Calu3 (cell line): Measurements from ENCODE around the gene SUPT20H. TPM values are rescaled to one million over a fixed set of nuclear protein-coding genes. Genes with fewer than 3 reads are reported as not detected.

Experiments used
- BruUV-seq: library from RNA; stranded (reverse); fragments of 400-500 nt; replicated peaks from 2 replicates; lab custom pipeline; 2021; lab: Mats Ljungman, UMichigan
- CTCF ChIA-PET: fragments of 300-600 bp; sonication (Branson Sonifier 250); formaldehyde crosslinking; loops from one replicate; lab custom pipeline; 2022; ENCODE audit warnings: antibody characterized with exemption; lab: Charles Lee
- DNase-seq: peaks from one replicate; pipeline ENCODE4 v3.0.0; 2022
- H3K27ac Mint-ChIP-seq: one replicate; pipeline ENCODE4 v1.8.0; 2022; ENCODE audit warnings: mixed read lengths; ENCODE audit not compliant: unreplicated experiment
- H3K27me3 Mint-ChIP-seq: one replicate; pipeline ENCODE4 v1.8.0; 2022; ENCODE audit warnings: mixed read lengths; ENCODE audit not compliant: unreplicated experiment
- H3K36me3 Mint-ChIP-seq: one replicate; pipeline ENCODE4 v1.8.0; 2022; ENCODE audit warnings: mild to moderate bottlenecking, moderate library complexity, mixed read lengths; ENCODE audit not compliant: insufficient read depth, unreplicated experiment
- H3K4me1 Mint-ChIP-seq: one replicate; pipeline ENCODE4 v1.8.0; 2022; ENCODE audit warnings: mild to moderate bottlenecking, low read depth, mixed read lengths; ENCODE audit not compliant: unreplicated experiment
- H3K4me3 Mint-ChIP-seq: one replicate; pipeline ENCODE4 v1.8.0; 2022; ENCODE audit warnings: mild to moderate bottlenecking, low read depth, moderate library complexity, mixed read lengths; ENCODE audit not compliant: unreplicated experiment
- H3K9me3 Mint-ChIP-seq: one replicate; pipeline ENCODE4 v1.8.0; 2022; ENCODE audit warnings: low read depth, mixed read lengths; ENCODE audit not compliant: unreplicated experiment
- CTCF ChIP-seq: fragments of 200-600 bp; IDR thresholded peaks from one replicate; pipeline ENCODE4 v1.8.0; 2022; ENCODE audit warnings: antibody characterized with exemption; ENCODE audit not compliant: unreplicated experiment
- intact Hi-C: fragments of 100-400 bp; cut with micrococcal nuclease; formaldehyde crosslinking; loops from one replicate; pipeline ENCODE4 v1.10.0; 2022; ENCODE audit not compliant: unreplicated experiment
- total RNA-seq: library from RNA; stranded (reverse); gene quantifications from 2 replicates; pipeline ENCODE4 v1.2.3, GENCODE V29; 2022

SUPT20H gene
- total RNA-seq, 1 experiment from 2014 or later, result 55.3 TPM

GRCh38 chr13:37070956-37071355, 11.5 kb upstream of the SUPT20H start:
- CTCF ChIA-PET, result no interaction called here

GRCh38 chr13:37070145-37070695, 10.7 kb upstream of the SUPT20H start:
- no TSS peak for BruUV-seq
- no peak overlapping the region for H3K4me3 Mint-ChIP-seq
- H3K36me3 Mint-ChIP-seq, result no peaks in the 10 kb centered on the region
- intact Hi-C loops, result loop anchor here (5.0 kb wide), 1 partner anchor 788 kb away; no protein-coding TSS in a partner anchor
- H3K4me1 Mint-ChIP-seq, result no peaks in the 10 kb centered on the region
- H3K27me3 Mint-ChIP-seq, result no peaks in the 10 kb centered on the region
- CTCF ChIA-PET, result no interaction called here
- no peak for TF ChIP-seq CTCF
- H3K27ac Mint-ChIP-seq, result no peak overlapping the region
- no peaks in the 10 kb centered on the region for H3K9me3 Mint-ChIP-seq
- no peak for DNase-seq

More at GRCh38 chr13:37070956-37071355, 11.5 kb upstream of the SUPT20H start:
- H3K9me3 Mint-ChIP-seq, result no peaks in the 10 kb centered on the region
- no peak overlapping the region for H3K4me3 Mint-ChIP-seq
- DNase-seq, result no peak
- H3K36me3 Mint-ChIP-seq, result no peaks in the 10 kb centered on the region
- TF ChIP-seq CTCF, result no peak
- H3K27ac Mint-ChIP-seq, result no peak overlapping the region
- H3K4me1 Mint-ChIP-seq, result no peaks in the 10 kb centered on the region
- no TSS peak for BruUV-seq
- intact Hi-C loops, result loop anchor here (5.0 kb wide), 1 partner anchor 789 kb away; no protein-coding TSS in a partner anchor
- H3K27me3 Mint-ChIP-seq, result no peaks in the 10 kb centered on the region

DNA sequence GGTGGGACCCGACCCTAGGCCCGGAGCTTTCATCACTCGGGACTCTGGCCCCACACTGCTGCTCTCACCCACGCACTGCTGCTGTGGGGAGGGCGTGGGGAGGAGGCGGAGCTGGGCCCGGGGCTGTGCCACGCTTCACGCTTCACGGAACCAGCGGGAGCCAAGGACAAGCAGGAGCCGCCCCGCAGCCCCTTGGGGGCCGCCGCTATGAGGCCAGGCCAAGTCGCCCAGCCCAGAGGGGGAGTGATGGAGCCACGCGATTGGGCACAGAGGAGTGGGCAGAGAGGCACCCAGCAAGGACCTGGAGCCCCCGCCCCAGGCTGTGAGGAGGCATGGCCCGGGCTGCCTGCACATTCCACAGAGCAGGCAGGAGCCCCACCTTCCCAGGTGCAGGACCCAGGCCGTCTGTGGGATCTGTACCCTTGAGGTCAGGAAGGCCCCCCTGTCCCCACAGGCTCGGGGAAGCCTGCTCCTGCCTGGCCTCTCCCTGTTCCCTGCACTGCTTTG, 10.2 kb upstream of the SUPT20H start:
- DNase-seq, result no peak
- Mint-ChIP-seq H3K27ac (no peak overlapping the region), H3K4me1 (no peaks in the 10 kb centered on the region), H3K4me3 (no peak overlapping the region), H3K9me3 (no peaks in the 10 kb centered on the region), H3K27me3 (no peaks in the 10 kb centered on the region), H3K36me3 (no peaks in the 10 kb centered on the region)
- CTCF ChIA-PET, result no interaction called here
- intact Hi-C loops, result loop anchor here (2.0 to 5.0 kb wide), 2 partner anchors 211 to 787 kb away; no protein-coding TSS in a partner anchor
- TF ChIP-seq CTCF, result no peak
- BruUV-seq, result no TSS peak

DNA sequence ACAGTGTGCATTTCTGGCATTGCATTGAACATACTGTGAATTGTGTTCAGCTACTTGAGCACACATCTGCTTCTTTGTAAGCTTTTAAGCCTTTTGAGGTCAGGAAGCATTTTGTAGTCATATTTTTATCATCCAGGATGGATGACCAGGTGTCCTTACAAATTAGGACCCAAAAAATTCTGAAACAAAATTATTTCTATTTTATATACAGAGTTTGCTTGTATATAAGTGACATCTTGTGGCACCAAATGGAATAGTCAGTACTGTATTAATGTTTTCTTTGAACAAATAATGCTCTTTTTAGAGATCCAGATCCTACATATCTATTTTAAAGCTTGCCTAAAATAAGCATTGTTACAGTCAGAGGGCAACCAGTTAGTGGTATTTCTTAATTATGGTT, 9.5 kb upstream of the SUPT20H start:
- H3K36me3 Mint-ChIP-seq, result no peaks in the 10 kb centered on the region
- DNase-seq, result no peak
- no peak overlapping the region for H3K27ac Mint-ChIP-seq
- H3K27me3 Mint-ChIP-seq, result no peaks in the 10 kb centered on the region
- no peak for TF ChIP-seq CTCF
- CTCF ChIA-PET, result no interaction called here
- BruUV-seq, result no TSS peak
- no peaks in the 10 kb centered on the region for H3K4me1 Mint-ChIP-seq
- intact Hi-C loops, result loop anchor here (2.0 kb wide), 1 partner anchor 210 kb away; no protein-coding TSS in a partner anchor
- no peak overlapping the region for H3K4me3 Mint-ChIP-seq
- no peaks in the 10 kb centered on the region for H3K9me3 Mint-ChIP-seq
